ENCODE data around the gene URB2. TPM values are rescaled to one million over a fixed set of nuclear protein-coding genes. Genes with fewer than 3 reads are reported as not detected.

URB2 gene
- total RNA-seq, 1 donor from 2014 or later: 3.5 TPM

- Histone ChIP-seq H3K27ac (replicated peaks) (peak overlapping the region; percentile 94), H3K4me1 (peaks cover 68% of the 10 kb centered on the region), H3K9me3 (replicated peaks) (no peaks in the 10 kb centered on the region), H3K36me3 (no peaks in the 10 kb centered on the region), H3K4me3 (peak overlapping the region; percentile 97), H3K27me3 (ENCODE audit: low read depth) (no peaks in the 10 kb centered on the region)
- intact Hi-C loops (cut with micrococcal nuclease): loop anchor here (10.0 kb wide), 1 partner anchor 60 kb away; no protein-coding TSS in a partner anchor
- peak; percentile 47 for DNase-seq
- no peak for TF ChIP-seq CTCF (IDR thresholded peaks at IDR 0.05; ENCODE audit: borderline replicate concordance)
Measured at GRCh38 chr1:229625071-229625914, 754 bp upstream of the URB2 start.

GRCh38 chr1:229627003-229627402, 956 bp downstream of the URB2 start:
- H3K36me3 ChIP-seq: no peaks in the 10 kb centered on the region
- H3K27me3 ChIP-seq (ENCODE audit: low read depth): no peaks in the 10 kb centered on the region
- no peak for TF ChIP-seq CTCF (IDR thresholded peaks at IDR 0.05; ENCODE audit: borderline replicate concordance)
- peak overlapping the region; percentile 94 for H3K27ac ChIP-seq (replicated peaks)
- no peak for DNase-seq
- H3K9me3 ChIP-seq (replicated peaks): no peaks in the 10 kb centered on the region
- intact Hi-C loops (cut with micrococcal nuclease): loop anchor here (10.0 kb wide), 1 partner anchor 62 kb away; no protein-coding TSS in a partner anchor
- H3K4me3 ChIP-seq: peak overlapping the region; percentile 97
- H3K4me1 ChIP-seq: peaks cover 55% of the 10 kb centered on the region

GRCh38 chr1:229629261-229629660, 3.2 kb downstream of the URB2 start:
- Histone ChIP-seq H3K27ac (replicated peaks) (no peak overlapping the region), H3K27me3 (ENCODE audit: low read depth) (no peaks in the 10 kb centered on the region), H3K4me1 (peaks cover 33% of the 10 kb centered on the region), H3K4me3 (no peak overlapping the region), H3K9me3 (replicated peaks) (no peaks in the 10 kb centered on the region), H3K36me3 (peaks cover 3% of the 10 kb centered on the region)
- no peak for TF ChIP-seq CTCF (IDR thresholded peaks at IDR 0.05; ENCODE audit: borderline replicate concordance)
- DNase-seq: no peak
- intact Hi-C loops (cut with micrococcal nuclease): loop anchor here (10.0 kb wide), 1 partner anchor 64 kb away; no protein-coding TSS in a partner anchor

- Histone ChIP-seq H3K36me3 (peaks cover 22% of the 10 kb centered on the region), H3K4me3 (no peak overlapping the region), H3K4me1 (peaks cover 21% of the 10 kb centered on the region), H3K27me3 (ENCODE audit: low read depth) (no peaks in the 10 kb centered on the region), H3K27ac (replicated peaks) (no peak overlapping the region), H3K9me3 (replicated peaks) (no peaks in the 10 kb centered on the region)
- intact Hi-C loops (cut with micrococcal nuclease): no loop called here
- no peak for TF ChIP-seq CTCF (IDR thresholded peaks at IDR 0.05; ENCODE audit: borderline replicate concordance)
- DNase-seq: no peak
Measured at GRCh38 chr1:229631148-229631547, 5.1 kb downstream of the URB2 start.

- no peak for TF ChIP-seq CTCF (IDR thresholded peaks at IDR 0.05; ENCODE audit: borderline replicate concordance)
Measured at GRCh38 chr1:229631966-229632365, 5.9 kb downstream of the URB2 start.

More at GRCh38 chr1:229631966-229632365, 5.9 kb downstream of the URB2 start:
- no peaks in the 10 kb centered on the region for H3K27me3 ChIP-seq (ENCODE audit: low read depth)
- H3K27ac ChIP-seq (replicated peaks): no peak overlapping the region
- DNase-seq: no peak
- peaks cover 12% of the 10 kb centered on the region for H3K4me1 ChIP-seq
- peaks cover 30% of the 10 kb centered on the region for H3K36me3 ChIP-seq
- intact Hi-C loops (cut with micrococcal nuclease): no loop called here
- no peak overlapping the region for H3K4me3 ChIP-seq
- H3K9me3 ChIP-seq (replicated peaks): no peaks in the 10 kb centered on the region
